SHP77 (cell line): ENCODE results near the gene NPM3.
"Not testable (repeated sequence)": the region's sequence is repeated elsewhere in the genome, so short reads cannot be mapped to it uniquely, and the experiment has no call there.

ENCODE experiments used
- DNase-seq, 2 experiments: peaks; one replicate each; lab custom pipeline; 2025; lab: John Stamatoyannopoulos, UW

Gene NPM3

GRCh38 chr10:101803511-101803910 is 20.3 kb upstream of the NPM3 start:
- DNase-seq: no peak

DNA sequence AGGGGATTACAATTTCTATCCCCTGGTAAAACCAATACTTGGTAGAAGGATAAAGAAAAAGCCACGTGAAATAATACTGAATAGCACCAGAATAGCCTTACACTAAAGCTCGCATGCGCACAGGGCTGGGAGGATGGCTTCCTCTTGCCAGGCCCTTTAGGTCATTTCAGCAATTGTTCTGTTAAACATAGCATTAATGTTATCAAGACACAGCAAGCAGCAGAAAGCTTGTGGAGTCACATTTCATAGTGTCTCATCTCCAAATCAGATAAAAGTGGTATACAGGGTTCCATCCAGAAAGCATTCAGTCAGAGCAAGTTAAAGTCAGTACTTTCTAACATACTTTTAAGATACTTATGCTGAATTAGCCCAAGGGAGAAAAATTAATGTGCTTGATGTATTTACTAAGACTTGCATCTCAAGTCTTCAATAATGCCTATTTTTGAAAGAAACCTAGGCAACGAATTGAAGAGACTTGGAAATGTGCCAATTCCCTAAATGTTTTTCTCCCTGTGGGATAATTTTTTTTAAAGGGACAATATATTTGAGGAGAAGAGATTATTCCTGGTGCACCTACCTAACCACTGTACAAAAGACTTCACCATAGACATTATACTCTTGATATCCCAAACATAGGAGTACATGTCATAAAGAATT is 14.3 kb upstream of the NPM3 start:
- DNase-seq: no peak

DNA sequence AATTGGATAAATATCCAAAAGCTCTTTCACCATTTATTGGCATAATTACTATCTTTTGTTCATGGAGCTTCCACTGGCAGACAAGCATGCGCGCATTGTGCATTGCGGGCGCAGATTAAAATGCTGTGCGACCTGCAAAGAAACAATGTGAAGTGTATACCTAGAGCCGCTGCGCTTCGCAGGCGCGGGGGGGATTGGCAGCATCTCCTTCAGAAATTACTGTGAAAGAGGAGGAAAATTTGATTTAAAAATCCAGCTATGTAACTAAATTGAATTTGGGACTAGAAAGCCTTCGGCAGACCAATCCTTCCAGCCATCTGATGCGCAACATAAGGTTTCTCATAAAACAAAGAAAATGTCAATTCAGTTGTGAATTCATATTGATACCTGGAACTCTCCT is 10.3 kb upstream of the NPM3 start:
- DNase-seq: no peak

GRCh38 chr10:101789686-101790085 is 6.4 kb upstream of the NPM3 start:
- no peak for DNase-seq

DNA sequence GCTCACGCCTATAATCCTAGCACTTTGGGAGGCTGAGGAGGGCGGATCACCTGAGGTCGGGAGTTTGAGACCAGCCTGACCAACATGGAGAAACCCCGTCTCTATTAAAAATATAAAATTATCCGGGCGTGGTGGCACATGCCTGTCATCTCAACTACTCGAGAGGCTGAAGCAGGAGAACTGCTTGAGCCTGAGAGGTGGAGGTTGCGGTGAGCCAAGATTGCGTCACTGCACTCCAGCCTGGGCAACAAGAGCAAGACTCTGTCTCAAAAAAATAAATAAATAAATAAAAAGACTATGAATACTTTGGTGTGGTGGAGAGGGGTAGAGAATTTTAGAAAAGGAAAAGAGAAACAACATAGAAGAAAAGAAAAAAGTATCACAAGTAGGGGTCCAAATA is 6.0 kb upstream of the NPM3 start:
- DNase-seq: not testable (repeated sequence)

DNA sequence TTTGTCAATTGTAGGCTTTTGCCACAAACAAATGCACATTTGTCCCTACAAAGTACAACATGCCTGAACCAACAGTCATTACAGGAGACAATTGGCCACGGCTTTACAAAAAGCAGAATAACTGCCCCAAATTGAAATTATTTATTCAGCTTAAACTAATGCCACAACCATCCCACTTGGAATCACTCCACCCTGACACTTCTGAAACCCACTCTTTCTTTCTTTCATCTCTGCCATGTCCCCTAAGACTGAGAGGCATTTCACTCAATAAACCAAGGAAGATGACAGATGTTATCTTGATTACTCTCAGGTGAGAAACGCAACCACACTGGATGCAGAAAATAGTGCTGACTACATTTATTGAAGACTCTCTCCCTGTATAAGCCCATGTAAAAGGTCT is 2.6 kb upstream of the NPM3 start:
- no peak for DNase-seq

- DNase-seq: no peak
These were observed 1.3 kb upstream of the NPM3 start for GRCh38 chr10:101784558-101784957.

DNA sequence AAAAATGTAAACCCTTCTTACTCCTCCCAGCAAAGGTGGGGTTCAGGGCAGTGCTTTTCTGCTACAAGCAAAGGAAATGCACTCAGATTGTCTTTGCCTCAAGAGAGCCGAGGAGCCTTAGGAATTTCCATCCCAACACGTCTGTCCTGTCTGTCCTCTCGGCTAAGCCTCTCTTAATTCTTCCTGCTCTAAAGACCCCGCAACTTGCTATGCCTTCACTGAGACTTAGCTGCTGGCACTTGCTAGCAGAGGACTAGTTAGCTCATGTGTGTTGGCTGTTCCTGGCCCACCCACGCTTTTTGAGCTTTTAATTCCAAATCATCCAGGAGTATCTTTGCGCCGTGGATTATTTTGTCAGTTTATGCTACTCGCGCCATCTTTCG is 481 bp upstream of the NPM3 start:
- DNase-seq: no peak

- DNase-seq: no peak
These were observed 1.0 kb downstream of the NPM3 start for GRCh38 chr10:101781984-101782810.

DNA sequence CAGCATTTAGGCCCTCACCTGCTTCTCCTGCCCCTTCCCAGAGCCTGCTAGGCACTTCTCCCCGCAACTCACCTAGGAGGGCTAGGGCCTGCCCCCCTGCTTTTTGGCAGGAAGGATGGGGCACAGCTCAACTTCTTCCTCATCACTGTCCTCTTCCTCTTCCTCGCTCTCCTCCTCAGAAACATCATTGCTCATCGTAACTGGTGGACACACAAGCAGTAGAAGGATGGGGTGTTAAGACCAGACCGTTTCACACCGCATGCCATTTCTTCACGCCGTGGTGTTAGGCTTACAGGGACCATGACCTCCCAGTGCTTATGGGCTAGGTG is 1.6 kb downstream of the NPM3 start:
- DNase-seq: no peak

DNA sequence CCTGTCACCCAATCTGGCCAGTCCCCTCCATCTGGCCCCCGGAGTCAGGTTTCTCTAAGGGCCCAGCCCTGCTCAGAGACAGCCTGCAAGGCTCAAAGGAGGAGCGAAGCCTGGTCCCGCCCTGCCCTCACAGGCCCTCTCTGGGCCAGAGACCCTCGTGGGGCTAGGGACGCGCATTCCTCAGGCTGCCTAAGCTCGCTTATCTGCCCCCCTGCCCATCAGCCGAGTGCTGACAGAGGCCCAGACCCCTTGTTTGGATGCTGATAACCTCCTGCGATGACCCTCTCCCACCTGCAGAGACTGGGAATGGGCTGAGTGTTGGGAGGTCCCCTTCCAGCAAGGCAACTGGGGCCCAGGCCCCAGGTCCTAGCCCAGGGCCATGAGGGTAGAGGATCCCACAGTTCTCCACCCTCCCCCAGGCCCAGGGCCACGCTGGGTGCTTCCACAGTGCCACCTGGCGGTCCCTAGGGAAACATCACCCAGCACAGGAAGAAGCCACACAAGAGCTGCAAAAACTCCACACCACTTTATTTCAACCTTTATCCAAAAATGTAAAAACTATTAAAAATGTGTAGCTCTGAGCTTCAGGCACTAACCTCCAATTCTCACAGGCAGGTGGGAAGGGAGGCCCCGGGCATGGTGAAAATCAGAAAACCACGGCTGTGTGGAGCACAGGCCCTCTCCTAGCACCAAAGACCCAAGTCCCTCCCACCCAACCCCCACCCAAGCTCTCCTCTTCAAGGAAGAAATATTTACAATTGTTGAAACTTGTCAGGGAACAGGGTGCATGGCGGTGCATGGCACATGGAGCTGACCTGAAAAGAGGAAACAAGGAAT is 2.2 kb downstream of the NPM3 start:
- peak; percentile 19 to 40 for DNase-seq

GRCh38 chr10:101780187-101780817 is 2.9 kb downstream of the NPM3 start:
- no peak for DNase-seq

DNA sequence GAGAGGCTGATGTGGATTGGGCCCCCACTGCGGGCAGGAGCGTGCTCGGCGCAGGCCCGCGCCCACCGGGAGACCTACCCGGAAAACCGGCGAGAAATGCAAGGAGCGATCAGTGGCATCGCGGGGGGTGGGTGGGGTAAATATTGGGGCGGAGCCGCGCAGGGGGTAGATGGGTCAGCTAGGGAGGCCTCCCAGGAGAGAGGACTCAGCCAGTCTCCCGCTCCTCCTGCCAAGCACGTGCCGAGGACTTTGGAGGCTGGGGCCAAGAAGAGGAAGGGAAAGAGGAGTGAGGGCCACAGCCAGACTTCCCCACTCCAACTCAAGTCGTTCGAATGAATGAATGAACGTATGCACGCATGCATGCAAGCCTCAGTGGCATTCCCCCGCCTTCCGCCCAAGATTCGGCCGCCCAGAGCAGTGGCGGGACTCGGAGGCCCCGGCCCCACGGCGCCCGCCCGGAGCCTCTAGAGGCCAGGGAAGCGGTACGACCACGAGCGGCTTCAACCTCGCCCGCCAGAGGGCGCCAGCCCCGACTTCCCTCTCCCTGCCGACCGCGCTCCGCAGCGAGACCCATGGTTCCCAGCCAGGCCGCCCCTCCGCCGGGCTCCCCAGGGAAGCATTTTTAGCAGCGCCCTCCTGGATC is 3.6 kb downstream of the NPM3 start:
- no peak for DNase-seq

DNA sequence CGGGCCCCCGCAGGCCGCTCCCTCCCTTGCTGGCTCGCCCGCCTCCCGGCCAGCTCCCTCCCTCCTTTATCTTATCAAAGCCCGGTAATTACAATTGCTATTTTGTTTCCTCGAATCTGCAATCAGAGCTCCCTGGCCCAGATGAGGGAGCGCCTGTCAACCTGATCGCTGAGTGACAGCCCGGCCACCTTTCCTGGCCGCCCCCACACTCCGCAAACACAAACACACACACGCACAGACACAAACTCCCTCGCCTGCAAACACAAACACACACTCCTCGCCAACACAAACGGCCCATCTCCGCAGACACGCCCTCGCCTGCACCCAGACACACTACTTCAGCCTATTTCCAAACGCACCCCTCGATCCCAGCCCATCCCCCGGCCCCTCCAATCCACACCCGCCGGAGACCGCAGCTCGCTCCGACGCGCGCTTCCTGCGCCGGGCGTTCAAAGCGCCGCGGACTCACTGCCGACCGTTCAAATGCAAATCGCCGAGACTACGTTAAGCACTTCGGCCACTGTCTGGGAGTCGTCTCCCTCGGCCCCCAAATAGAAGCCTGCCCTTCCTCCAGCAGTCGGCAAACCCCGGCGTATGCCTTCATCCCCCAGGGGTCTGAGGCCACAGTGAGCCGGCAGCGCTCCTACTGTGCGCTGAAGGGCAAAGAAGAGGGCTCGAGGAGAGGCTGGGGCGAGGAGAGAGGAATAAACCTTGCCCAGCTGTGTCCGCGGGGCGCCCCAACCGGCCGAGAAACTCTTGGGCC is 4.3 kb downstream of the NPM3 start:
- no peak for DNase-seq

DNA sequence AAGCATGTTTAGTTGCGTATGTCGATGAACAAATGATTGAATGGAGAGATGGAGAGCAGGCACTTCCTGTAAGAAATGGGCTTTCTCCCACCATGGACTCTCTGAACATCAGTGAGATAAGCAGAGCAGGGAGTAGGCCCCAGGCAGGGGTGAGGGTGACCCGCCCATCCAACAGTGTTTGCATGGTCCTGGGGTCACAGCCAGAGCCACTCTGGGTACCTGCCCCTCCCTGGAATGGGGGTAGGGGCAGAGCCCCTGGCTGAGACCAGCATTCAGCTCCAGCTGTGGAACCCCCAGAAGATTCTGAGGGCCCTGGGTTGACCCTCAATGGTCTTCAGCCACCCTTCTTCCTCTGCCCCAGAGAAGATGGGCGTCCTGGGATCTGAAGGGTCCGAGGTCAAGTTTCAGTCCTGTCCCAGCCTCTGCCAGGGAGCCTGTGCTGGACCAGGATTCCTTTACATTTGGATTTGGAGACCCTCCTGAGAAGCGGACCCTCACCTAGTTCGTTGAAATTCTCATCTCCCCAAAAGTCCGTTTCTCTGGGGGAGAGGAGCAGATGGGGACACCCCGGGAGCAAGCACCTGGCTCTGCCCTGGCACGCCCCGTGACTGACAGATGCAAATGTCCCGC is 5.0 kb downstream of the NPM3 start:
- no peak for DNase-seq

GRCh38 chr10:101777619-101778145 is 5.6 kb downstream of the NPM3 start:
- DNase-seq: no peak

DNA sequence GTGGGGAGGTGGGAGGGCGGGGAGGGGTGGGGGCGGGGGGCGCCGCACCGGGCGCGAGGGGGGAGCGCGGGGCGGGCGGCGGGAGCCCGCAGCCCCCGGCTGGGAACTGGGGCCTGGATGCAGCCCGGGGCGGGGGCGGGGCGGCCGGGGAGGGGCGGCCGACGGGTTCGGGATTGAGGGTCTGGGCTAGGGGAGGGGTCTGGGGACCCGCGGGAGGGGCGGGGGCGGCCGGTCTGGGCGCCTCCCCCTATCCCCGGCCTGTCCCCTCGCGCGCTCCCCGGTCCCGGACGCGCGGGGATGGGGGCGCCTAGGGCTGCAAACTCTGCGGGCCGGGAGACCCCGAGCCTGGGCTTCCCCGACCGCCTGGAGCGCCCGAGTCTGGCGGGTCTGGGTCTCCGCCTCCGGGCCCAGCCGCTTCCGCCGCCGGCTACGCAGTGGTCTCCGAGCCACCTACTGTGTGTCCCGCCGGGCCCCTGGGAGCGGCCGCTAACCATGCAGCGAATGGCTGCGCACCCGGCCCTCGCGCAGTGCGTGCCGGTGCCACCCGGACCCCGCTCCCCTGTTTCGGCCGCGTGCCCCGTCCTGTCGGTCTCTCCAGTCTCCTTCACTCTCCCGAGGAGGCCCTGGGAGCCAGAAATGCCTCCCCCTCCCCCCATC is 7.0 kb downstream of the NPM3 start:
- no peak for DNase-seq

GRCh38 chr10:101775273-101776160 is 7.7 kb downstream of the NPM3 start, which contains the start of gene FGF8:
TSS of gene FGF8 (minus strand) at chr10:101776114. CDS start at chr10:101775900, 214 bp downstream.
- DNase-seq: no peak
